DND-41 (cell line): ENCODE measurements around the gene PLCD3.

Source experiments
- ATAC-seq: fragments of 200-7000 bp; cut with Tn5 transposase; 3 replicates; pipeline ENCODE4 v1.9.1; 2021; ENCODE audit warnings: low read depth; ENCODE audit not compliant: insufficient read depth
- DNase-seq: peaks from one replicate; pipeline ENCODE4 v3.0.0-alpha.2; 2020
- H2AFZ ChIP-seq: 2 replicates; pipeline ENCODE4 v1.6.0; 2012; ENCODE audit warnings: low read depth, low read length
- H3K27ac ChIP-seq: 2 replicates; pipeline ENCODE4 v1.5.1; 2012; ENCODE audit warnings: low read length, inconsistent platforms
- H3K27me3 ChIP-seq: fragments of 200-600 bp; sonication (generic); 2 replicates; pipeline ENCODE4 v1.6.0; 2012; ENCODE audit warnings: low read length, mild to moderate bottlenecking, inconsistent platforms; ENCODE audit not compliant: insufficient read depth, poor library complexity
- H3K36me3 ChIP-seq: 2 replicates; pipeline ENCODE4 v1.5.1; 2012; ENCODE audit warnings: low read length, inconsistent platforms; ENCODE audit not compliant: insufficient read depth
- H3K4me1 ChIP-seq: 2 replicates; pipeline ENCODE4 v1.5.1; 2012; ENCODE audit warnings: mild to moderate bottlenecking, low read length; ENCODE audit not compliant: insufficient read depth
- H3K4me2 ChIP-seq: 2 replicates; pipeline ENCODE4 v1.6.0; 2012; ENCODE audit warnings: mild to moderate bottlenecking, moderate library complexity, low read length, inconsistent platforms; ENCODE audit not compliant: insufficient read depth
- H3K4me3 ChIP-seq, 2 experiments: fragments of 200-600 bp in 1 of 2; shearing (Covaris generic) in 1 of 2; 2 replicates each; pipeline ENCODE4 v1.5.1; 2012 to 2016; ENCODE audit warnings: inconsistent platforms in 2 of 2, low read length in 2 of 2, mild to moderate bottlenecking in 2 of 2, low read depth in 1 of 2, moderate library complexity in 1 of 2
- H3K79me2 ChIP-seq: 2 replicates; pipeline ENCODE4 v1.6.0; 2012; ENCODE audit warnings: low read length, inconsistent platforms; ENCODE audit not compliant: insufficient read depth
- H3K9ac ChIP-seq: 2 replicates; pipeline ENCODE4 v1.6.0; 2012; ENCODE audit warnings: low read depth, mild to moderate bottlenecking, inconsistent platforms, low read length, moderate library complexity
- H3K9me3 ChIP-seq: 2 replicates; pipeline ENCODE4 v1.5.1; 2012; ENCODE audit warnings: low read length, moderate library complexity, mild to moderate bottlenecking, inconsistent platforms; ENCODE audit not compliant: insufficient read depth, severe bottlenecking
- H4K20me1 ChIP-seq: 2 replicates; pipeline ENCODE4 v1.6.0; 2012; ENCODE audit warnings: low read length; ENCODE audit not compliant: insufficient read depth
- EZH2 ChIP-seq: IDR thresholded peaks from 3 replicates; pipeline ENCODE4 v1.6.1; 2012; ENCODE audit warnings: borderline replicate concordance, low read depth, mild to moderate bottlenecking, moderate library complexity, low read length, inconsistent platforms; ENCODE audit not compliant: severe bottlenecking
- TF ChIP-seq, protein P1 (sequence below): IDR thresholded peaks from 2 replicates; pipeline ENCODE4 v1.5.1; 2012; ENCODE audit warnings: borderline replicate concordance, low read length, moderate library complexity, mild to moderate bottlenecking; ENCODE audit not compliant: poor library complexity, severe bottlenecking; ENCODE audit errors: extremely low read depth

Gene PLCD3

DNA sequence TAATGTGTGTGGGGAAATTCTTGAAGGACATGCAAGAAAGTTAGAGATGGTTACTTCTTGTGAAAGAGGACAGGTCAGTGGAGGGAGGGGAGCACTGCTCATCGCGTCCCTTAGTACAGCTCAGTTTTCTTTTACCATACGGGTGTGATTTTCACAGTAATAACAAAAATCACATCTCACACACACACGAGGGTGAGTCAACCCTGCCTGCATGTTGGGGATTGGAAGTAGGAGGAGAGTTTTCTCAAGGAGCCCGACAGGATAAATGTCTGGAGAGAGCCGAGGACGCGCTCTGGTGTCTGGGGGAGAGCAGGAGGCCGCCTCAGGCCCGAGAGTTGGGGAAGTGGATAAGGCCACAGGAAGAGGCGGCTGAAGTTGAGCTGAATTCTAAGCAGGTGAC lies 16.4 kb downstream of the PLCD3 start:
- TF ChIP-seq, protein P1, sequence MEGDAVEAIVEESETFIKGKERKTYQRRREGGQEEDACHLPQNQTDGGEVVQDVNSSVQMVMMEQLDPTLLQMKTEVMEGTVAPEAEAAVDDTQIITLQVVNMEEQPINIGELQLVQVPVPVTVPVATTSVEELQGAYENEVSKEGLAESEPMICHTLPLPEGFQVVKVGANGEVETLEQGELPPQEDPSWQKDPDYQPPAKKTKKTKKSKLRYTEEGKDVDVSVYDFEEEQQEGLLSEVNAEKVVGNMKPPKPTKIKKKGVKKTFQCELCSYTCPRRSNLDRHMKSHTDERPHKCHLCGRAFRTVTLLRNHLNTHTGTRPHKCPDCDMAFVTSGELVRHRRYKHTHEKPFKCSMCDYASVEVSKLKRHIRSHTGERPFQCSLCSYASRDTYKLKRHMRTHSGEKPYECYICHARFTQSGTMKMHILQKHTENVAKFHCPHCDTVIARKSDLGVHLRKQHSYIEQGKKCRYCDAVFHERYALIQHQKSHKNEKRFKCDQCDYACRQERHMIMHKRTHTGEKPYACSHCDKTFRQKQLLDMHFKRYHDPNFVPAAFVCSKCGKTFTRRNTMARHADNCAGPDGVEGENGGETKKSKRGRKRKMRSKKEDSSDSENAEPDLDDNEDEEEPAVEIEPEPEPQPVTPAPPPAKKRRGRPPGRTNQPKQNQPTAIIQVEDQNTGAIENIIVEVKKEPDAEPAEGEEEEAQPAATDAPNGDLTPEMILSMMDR = no peak
- no peak for TF ChIP-seq EZH2
- Histone ChIP-seq H3K27ac (no peak overlapping the region), H3K4me1 (no peaks in the 10 kb centered on the region), H3K79me2 (no peaks in the 10 kb centered on the region), H3K9ac (no peak overlapping the region), H3K4me2 (no peak overlapping the region), H4K20me1 (no peaks in the 10 kb centered on the region; the same call in 1 of the 2 replicates), H3K27me3 (no peaks in the 10 kb centered on the region), H3K9me3 (no peaks in the 10 kb centered on the region), H3K4me3 (no peak overlapping the region), H3K36me3 (no peaks in the 10 kb centered on the region), H2AFZ (no peak overlapping the region)
- ATAC-seq = no peak
- DNase-seq = no peak

GRCh38 chr17:45115015-45115625 lies 17.2 kb downstream of the PLCD3 start:
- H3K9ac ChIP-seq = no peak overlapping the region
- no peak overlapping the region for H3K27ac ChIP-seq
- H3K36me3 ChIP-seq = no peaks in the 10 kb centered on the region
- ATAC-seq (no peak), DNase-seq (no peak)
- no peaks in the 10 kb centered on the region for H3K4me1 ChIP-seq
- no peaks in the 10 kb centered on the region; the same call in 1 of the 2 replicates for H4K20me1 ChIP-seq
- no peak overlapping the region for H2AFZ ChIP-seq
- TF ChIP-seq EZH2 = no peak
- TF ChIP-seq, protein P1 = no peak
- H3K79me2 ChIP-seq = no peaks in the 10 kb centered on the region
- H3K4me3 ChIP-seq = no peak overlapping the region
- no peaks in the 10 kb centered on the region for H3K9me3 ChIP-seq
- no peaks in the 10 kb centered on the region for H3K27me3 ChIP-seq
- H3K4me2 ChIP-seq = no peak overlapping the region

- TF ChIP-seq, protein P1 = no peak
- TF ChIP-seq EZH2 = no peak
- no peak overlapping the region for H3K9ac ChIP-seq
- no peaks in the 10 kb centered on the region for H3K79me2 ChIP-seq
- H3K4me3 ChIP-seq = no peak overlapping the region
- peaks cover 2% of the 10 kb centered on the region; the same call in 1 of the 2 replicates for H4K20me1 ChIP-seq
- H2AFZ ChIP-seq = no peak overlapping the region
- H3K27ac ChIP-seq = no peak overlapping the region
- H3K27me3 ChIP-seq = no peaks in the 10 kb centered on the region
- ATAC-seq (no peak), DNase-seq (no peak)
- H3K4me2 ChIP-seq = no peak overlapping the region
- H3K9me3 ChIP-seq = no peaks in the 10 kb centered on the region
- H3K4me1 ChIP-seq = no peaks in the 10 kb centered on the region
- no peaks in the 10 kb centered on the region for H3K36me3 ChIP-seq
These were observed 18.0 kb downstream of the PLCD3 start for GRCh38 chr17:45114117-45114932.
